Calu3 (cell line): ENCODE measurements around the gene SHLD1. TPM values are rescaled to one million over a fixed set of nuclear protein-coding genes. Genes with fewer than 3 reads are reported as not detected.

Source experiments
- BruUV-seq: library from RNA; stranded (reverse); fragments of 400-500 nt; replicated peaks from 2 replicates; lab custom pipeline; 2021; lab: Mats Ljungman, UMichigan
- CTCF ChIA-PET: fragments of 300-600 bp; sonication (Branson Sonifier 250); formaldehyde crosslinking; loops from one replicate; lab custom pipeline; 2022; ENCODE audit warnings: antibody characterized with exemption; lab: Charles Lee
- DNase-seq: peaks from one replicate; pipeline ENCODE4 v3.0.0; 2022
- H3K27ac Mint-ChIP-seq: one replicate; pipeline ENCODE4 v1.8.0; 2022; ENCODE audit warnings: mixed read lengths; ENCODE audit not compliant: unreplicated experiment
- H3K27me3 Mint-ChIP-seq: one replicate; pipeline ENCODE4 v1.8.0; 2022; ENCODE audit warnings: mixed read lengths; ENCODE audit not compliant: unreplicated experiment
- H3K36me3 Mint-ChIP-seq: one replicate; pipeline ENCODE4 v1.8.0; 2022; ENCODE audit warnings: mild to moderate bottlenecking, moderate library complexity, mixed read lengths; ENCODE audit not compliant: insufficient read depth, unreplicated experiment
- H3K4me1 Mint-ChIP-seq: one replicate; pipeline ENCODE4 v1.8.0; 2022; ENCODE audit warnings: mild to moderate bottlenecking, low read depth, mixed read lengths; ENCODE audit not compliant: unreplicated experiment
- H3K4me3 Mint-ChIP-seq: one replicate; pipeline ENCODE4 v1.8.0; 2022; ENCODE audit warnings: mild to moderate bottlenecking, low read depth, moderate library complexity, mixed read lengths; ENCODE audit not compliant: unreplicated experiment
- H3K9me3 Mint-ChIP-seq: one replicate; pipeline ENCODE4 v1.8.0; 2022; ENCODE audit warnings: low read depth, mixed read lengths; ENCODE audit not compliant: unreplicated experiment
- CTCF ChIP-seq: fragments of 200-600 bp; IDR thresholded peaks from one replicate; pipeline ENCODE4 v1.8.0; 2022; ENCODE audit warnings: antibody characterized with exemption; ENCODE audit not compliant: unreplicated experiment
- intact Hi-C: fragments of 100-400 bp; cut with micrococcal nuclease; formaldehyde crosslinking; loops from one replicate; pipeline ENCODE4 v1.10.0; 2022; ENCODE audit not compliant: unreplicated experiment
- total RNA-seq: library from RNA; stranded (reverse); gene quantifications from 2 replicates; pipeline ENCODE4 v1.2.3, GENCODE V29; 2022

The SHLD1 gene
- total RNA-seq, 1 experiment from 2014 or later = 1.3 TPM

GRCh38 chr20:5845681-5846615 is 95.7 kb downstream of the SHLD1 start:
- no peak for TF ChIP-seq CTCF
- no peaks in the 10 kb centered on the region for H3K36me3 Mint-ChIP-seq
- no peak for DNase-seq
- H3K4me1 Mint-ChIP-seq = peaks cover 8% of the 10 kb centered on the region
- H3K9me3 Mint-ChIP-seq = no peaks in the 10 kb centered on the region
- intact Hi-C loops = no loop called here
- CTCF ChIA-PET = no interaction called here
- H3K27ac Mint-ChIP-seq = no peak overlapping the region
- BruUV-seq = no TSS peak
- H3K27me3 Mint-ChIP-seq = no peaks in the 10 kb centered on the region
- no peak overlapping the region for H3K4me3 Mint-ChIP-seq

- Mint-ChIP-seq H3K27ac (no peak overlapping the region), H3K4me1 (peaks cover 6% of the 10 kb centered on the region)
Observed at GRCh38 chr20:5848711-5849505, 98.7 kb downstream of the SHLD1 start.

DNA sequence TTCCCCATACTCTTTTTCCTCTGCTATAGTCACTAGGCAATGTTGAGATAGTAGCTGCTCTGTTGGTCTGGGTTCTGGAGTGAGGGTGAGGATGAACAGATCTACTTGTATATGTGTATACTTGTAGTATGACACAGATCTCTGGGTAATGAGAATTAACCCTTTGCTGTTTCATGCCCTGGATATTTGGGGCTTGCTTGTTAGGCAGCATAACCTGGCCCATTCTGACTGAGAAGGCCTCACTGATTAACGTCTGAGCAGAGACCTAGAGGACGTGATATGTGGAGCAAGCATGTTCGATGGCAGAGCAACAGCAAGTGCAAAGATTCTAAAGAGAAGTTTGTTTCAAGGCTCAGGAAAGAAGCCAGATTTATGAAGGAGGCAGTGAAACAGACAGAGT is 105.7 kb downstream of the SHLD1 start:
- Mint-ChIP-seq H3K36me3 (no peaks in the 10 kb centered on the region), H3K4me1 (no peaks in the 10 kb centered on the region), H3K27ac (no peak overlapping the region), H3K4me3 (no peak overlapping the region), H3K27me3 (no peaks in the 10 kb centered on the region), H3K9me3 (no peaks in the 10 kb centered on the region)
- intact Hi-C loops = no loop called here
- CTCF ChIA-PET = no interaction called here
- DNase-seq = no peak
- no TSS peak for BruUV-seq
- TF ChIP-seq CTCF = no peak

More at GRCh38 chr20:5848711-5849505, 98.7 kb downstream of the SHLD1 start:
- CTCF ChIA-PET = no interaction called here
- intact Hi-C loops = no loop called here
- no peaks in the 10 kb centered on the region for H3K27me3 Mint-ChIP-seq
- TF ChIP-seq CTCF = no peak
- BruUV-seq = no TSS peak
- H3K9me3 Mint-ChIP-seq = no peaks in the 10 kb centered on the region
- H3K4me3 Mint-ChIP-seq = no peak overlapping the region
- H3K36me3 Mint-ChIP-seq = no peaks in the 10 kb centered on the region
- no peak for DNase-seq

GRCh38 chr20:5859608-5860007 is 109.4 kb downstream of the SHLD1 start:
- Mint-ChIP-seq H3K4me3 (no peak overlapping the region), H3K27ac (no peak overlapping the region), H3K4me1 (peaks cover 3% of the 10 kb centered on the region), H3K27me3 (no peaks in the 10 kb centered on the region), H3K36me3 (no peaks in the 10 kb centered on the region), H3K9me3 (no peaks in the 10 kb centered on the region)
- no peak for TF ChIP-seq CTCF
- intact Hi-C loops = no loop called here
- CTCF ChIA-PET = interaction anchor here (0.6 kb wide), 1 partner anchor 409 kb away, joined by 3 read pairs; no protein-coding TSS in a partner anchor
- no TSS peak for BruUV-seq
- no peak for DNase-seq
